WTC11 (cell line): ENCODE results near the gene TMEM259. TPM values are rescaled to one million over a fixed set of nuclear protein-coding genes. Genes with fewer than 3 reads are reported as not detected.
A peak's percentile ranks its signal among the peaks of the same experiment; 100 is the strongest.

ENCODE experiments used
- ATAC-seq: fragments of 200-7000 bp; cut with Tn5 transposase; 2 replicates; pipeline ENCODE4 v1.10.0; 2021; ENCODE audit warnings: mild to moderate bottlenecking, moderate library complexity
- CTCF ChIA-PET: fragments of 300-600 bp; sonication (Branson Sonifier 250); formaldehyde crosslinking; loops from one replicate; lab custom pipeline; 2021; ENCODE audit warnings: antibody characterized with exemption; lab: Charles Lee
- POLR2A ChIA-PET: fragments of 350-600 bp; sonication (Branson Sonifier 250); formaldehyde crosslinking; loops from one replicate; lab custom pipeline; 2021; ENCODE audit warnings: antibody characterized with exemption; lab: Charles Lee
- DNase-seq: peaks from one replicate; pipeline ENCODE4 v3.0.0; 2021; ENCODE audit warnings: low spot score
- H3K27ac Mint-ChIP-seq: 2 replicates; pipeline ENCODE4 v1.8.0; 2021; ENCODE audit warnings: mixed read lengths
- H3K27me3 Mint-ChIP-seq: 2 replicates; pipeline ENCODE4 v1.8.0; 2021; ENCODE audit warnings: low read depth, mild to moderate bottlenecking, moderate library complexity, mixed read lengths
- H3K36me3 Mint-ChIP-seq: 2 replicates; pipeline ENCODE4 v1.8.0; 2021; ENCODE audit warnings: mixed read lengths
- H3K4me1 Mint-ChIP-seq: 2 replicates; pipeline ENCODE4 v1.8.0; 2022; ENCODE audit warnings: mixed read lengths
- H3K4me3 Mint-ChIP-seq: 2 replicates; pipeline ENCODE4 v1.8.0; 2021; ENCODE audit warnings: mild to moderate bottlenecking, moderate library complexity, mixed read lengths
- H3K9me3 Mint-ChIP-seq: 2 replicates; pipeline ENCODE4 v1.8.0; 2021; ENCODE audit warnings: mixed read lengths
- ATF1 ChIP-seq: sonication (generic); formaldehyde crosslinking; IDR thresholded peaks from 2 replicates; pipeline ENCODE4 v1.8.1; 2023; ENCODE audit warnings: mild to moderate bottlenecking, moderate library complexity, missing genetic modification reagents
- CBFB ChIP-seq: sonication (generic); formaldehyde crosslinking; IDR thresholded peaks from 2 replicates; pipeline ENCODE4 v1.8.1; 2022; ENCODE audit warnings: mild to moderate bottlenecking, low read depth, missing genetic modification reagents
- MAX ChIP-seq: sonication (generic); formaldehyde crosslinking; IDR thresholded peaks from 2 replicates; pipeline ENCODE4 v1.8.0; 2022; ENCODE audit warnings: mild to moderate bottlenecking, missing genetic modification reagents
- RELA ChIP-seq: sonication (generic); formaldehyde crosslinking; IDR thresholded peaks from 2 replicates; pipeline ENCODE4 v1.8.1; 2022; ENCODE audit warnings: missing genetic modification reagents, mild to moderate bottlenecking, borderline replicate concordance
- SOX15 ChIP-seq: fragments of 250-450 bp; sonication (Bioruptor Pico); IDR thresholded peaks from 2 replicates; pipeline ENCODE4 v1.9.0; 2021; ENCODE audit warnings: mild to moderate bottlenecking
- ZNF121 ChIP-seq: sonication (generic); formaldehyde crosslinking; IDR thresholded peaks from 2 replicates; pipeline ENCODE4 v1.8.0; 2023; ENCODE audit warnings: missing genetic modification reagents
- ZNF138 ChIP-seq: sonication (generic); formaldehyde crosslinking; conservative IDR thresholded peaks from 2 replicates; pipeline ENCODE4 v1.8.1; 2022; ENCODE audit warnings: mild to moderate bottlenecking, moderate library complexity, missing genetic modification reagents
- ZNF281 ChIP-seq: sonication (generic); formaldehyde crosslinking; IDR thresholded peaks from 2 replicates; pipeline ENCODE4 v1.8.0; 2023; ENCODE audit warnings: mild to moderate bottlenecking, missing genetic modification reagents
- ZNF416 ChIP-seq: fragments of 250-450 bp; sonication (Bioruptor Pico); IDR thresholded peaks from 2 replicates; pipeline ENCODE4 v1.9.0; 2021; ENCODE audit warnings: mild to moderate bottlenecking, inconsistent platforms
- ZNF532 ChIP-seq: fragments of 250-450 bp; sonication (Bioruptor Pico); IDR thresholded peaks from 2 replicates; pipeline ENCODE4 v1.9.0; 2021; ENCODE audit warnings: mild to moderate bottlenecking, borderline replicate concordance
- total RNA-seq: library from RNA; stranded (reverse); gene quantifications from 3 replicates; pipeline ENCODE4 v1.2.3, GENCODE V29; 2021
- TF ChIP-seq, protein P1 (sequence below): sonication (generic); formaldehyde crosslinking; conservative IDR thresholded peaks from 2 replicates; pipeline ENCODE4 v1.8.1; 2023; ENCODE audit warnings: mild to moderate bottlenecking, low read depth, missing genetic modification reagents, moderate library complexity
- TF ChIP-seq, protein P2 (sequence below): sonication (generic); formaldehyde crosslinking; IDR thresholded peaks from 2 replicates; pipeline ENCODE4 v1.8.1; 2023; ENCODE audit warnings: mild to moderate bottlenecking, moderate library complexity, missing genetic modification reagents
- TF ChIP-seq, protein P3 (sequence below): sonication (generic); formaldehyde crosslinking; IDR thresholded peaks from 2 replicates; pipeline ENCODE4 v1.8.1; 2023; ENCODE audit warnings: mild to moderate bottlenecking, missing genetic modification reagents, borderline replicate concordance

Gene TMEM259
- total RNA-seq, 1 experiment from 2014 or later = 202 TPM

GRCh38 chr19:1020868-1021425 is at the start of gene TMEM259 (continued):
- TF ChIP-seq, protein P1, sequence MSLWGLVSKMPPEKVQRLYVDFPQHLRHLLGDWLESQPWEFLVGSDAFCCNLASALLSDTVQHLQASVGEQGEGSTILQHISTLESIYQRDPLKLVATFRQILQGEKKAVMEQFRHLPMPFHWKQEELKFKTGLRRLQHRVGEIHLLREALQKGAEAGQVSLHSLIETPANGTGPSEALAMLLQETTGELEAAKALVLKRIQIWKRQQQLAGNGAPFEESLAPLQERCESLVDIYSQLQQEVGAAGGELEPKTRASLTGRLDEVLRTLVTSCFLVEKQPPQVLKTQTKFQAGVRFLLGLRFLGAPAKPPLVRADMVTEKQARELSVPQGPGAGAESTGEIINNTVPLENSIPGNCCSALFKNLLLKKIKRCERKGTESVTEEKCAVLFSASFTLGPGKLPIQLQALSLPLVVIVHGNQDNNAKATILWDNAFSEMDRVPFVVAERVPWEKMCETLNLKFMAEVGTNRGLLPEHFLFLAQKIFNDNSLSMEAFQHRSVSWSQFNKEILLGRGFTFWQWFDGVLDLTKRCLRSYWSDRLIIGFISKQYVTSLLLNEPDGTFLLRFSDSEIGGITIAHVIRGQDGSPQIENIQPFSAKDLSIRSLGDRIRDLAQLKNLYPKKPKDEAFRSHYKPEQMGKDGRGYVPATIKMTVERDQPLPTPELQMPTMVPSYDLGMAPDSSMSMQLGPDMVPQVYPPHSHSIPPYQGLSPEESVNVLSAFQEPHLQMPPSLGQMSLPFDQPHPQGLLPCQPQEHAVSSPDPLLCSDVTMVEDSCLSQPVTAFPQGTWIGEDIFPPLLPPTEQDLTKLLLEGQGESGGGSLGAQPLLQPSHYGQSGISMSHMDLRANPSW (CRISPR knock-in tag) = no peak
- no peak for TF ChIP-seq SOX15 (CRISPR knock-in tag)
- TF ChIP-seq MAX = no peak; the same call in 1 of the 2 replicates
- no peak for TF ChIP-seq ZNF281 (CRISPR knock-in tag)
- TF ChIP-seq ZNF138 (CRISPR knock-in tag) = no peak
- 0 out of 2 replicates have a peak, but pooled peaks have one; percentile 46 for TF ChIP-seq ZNF416 (CRISPR knock-in tag)
- TF ChIP-seq, protein P2, sequence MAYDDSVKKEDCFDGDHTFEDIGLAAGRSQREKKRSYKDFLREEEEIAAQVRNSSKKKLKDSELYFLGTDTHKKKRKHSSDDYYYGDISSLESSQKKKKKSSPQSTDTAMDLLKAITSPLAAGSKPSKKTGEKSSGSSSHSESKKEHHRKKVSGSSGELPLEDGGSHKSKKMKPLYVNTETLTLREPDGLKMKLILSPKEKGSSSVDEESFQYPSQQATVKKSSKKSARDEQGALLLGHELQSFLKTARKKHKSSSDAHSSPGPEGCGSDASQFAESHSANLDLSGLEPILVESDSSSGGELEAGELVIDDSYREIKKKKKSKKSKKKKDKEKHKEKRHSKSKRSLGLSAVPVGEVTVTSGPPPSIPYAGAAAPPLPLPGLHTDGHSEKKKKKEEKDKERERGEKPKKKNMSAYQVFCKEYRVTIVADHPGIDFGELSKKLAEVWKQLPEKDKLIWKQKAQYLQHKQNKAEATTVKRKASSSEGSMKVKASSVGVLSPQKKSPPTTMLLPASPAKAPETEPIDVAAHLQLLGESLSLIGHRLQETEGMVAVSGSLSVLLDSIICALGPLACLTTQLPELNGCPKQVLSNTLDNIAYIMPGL (CRISPR knock-in tag) = peak; percentile 36; the same call in 1 of the 2 replicates
- TF ChIP-seq RELA (CRISPR knock-in tag) = 0 out of 2 replicates have a peak, but pooled peaks have one; percentile 18
- no peak for TF ChIP-seq ZNF532
- TF ChIP-seq ZNF121 = no peak
- TF ChIP-seq ATF1 (CRISPR knock-in tag) = no peak
- peak; percentile 67; the same call in 1 of the 2 replicates for TF ChIP-seq CBFB (CRISPR knock-in tag)
- TF ChIP-seq, all 79 proteins: peak for 16

DNA sequence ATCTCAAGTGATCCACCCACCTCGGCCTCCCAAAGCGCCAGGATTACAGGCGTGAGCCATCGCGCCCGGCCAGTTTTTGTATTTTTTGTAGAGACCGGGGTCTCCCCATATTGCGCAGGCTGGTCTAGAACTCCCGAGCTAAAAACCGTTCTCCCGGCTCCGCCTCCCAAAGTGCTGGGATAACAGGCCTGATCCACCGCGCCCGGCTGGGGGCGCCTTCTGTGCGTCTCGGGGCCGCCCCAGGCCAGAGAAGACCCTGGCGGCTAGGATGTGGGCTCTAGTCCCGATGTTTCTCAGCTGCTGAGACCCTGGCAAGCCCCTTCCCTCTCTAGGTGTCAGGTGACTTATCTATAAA is 49.6 kb upstream of the TMEM259 start:
- H3K27ac Mint-ChIP-seq = no peak overlapping the region
- ChIA-PET POLR2A (interaction anchor here (0.6 to 2.4 kb wide), 11 partner anchors 8 to 711 kb away, joined by 3 to 22 read pairs (median 4); partner anchors contain the start of gene ABCA7), CTCF (interaction anchor here (0.6 to 2.6 kb wide), 20 partner anchors 8 to 1892 kb away, joined by 3 to 45 read pairs (median 6); partner anchors contain the start of genes ABCA7, CNN2 and GPX4)
- H3K4me3 Mint-ChIP-seq = peak overlapping the region; percentile 52
- peak; percentile 77 for DNase-seq
- H3K4me1 Mint-ChIP-seq = peaks cover 11% of the 10 kb centered on the region
- peaks cover 2% of the 10 kb centered on the region for H3K36me3 Mint-ChIP-seq
- no peaks in the 10 kb centered on the region for H3K9me3 Mint-ChIP-seq
- peak; percentile 49 for ATAC-seq
- TF ChIP-seq, protein P3, sequence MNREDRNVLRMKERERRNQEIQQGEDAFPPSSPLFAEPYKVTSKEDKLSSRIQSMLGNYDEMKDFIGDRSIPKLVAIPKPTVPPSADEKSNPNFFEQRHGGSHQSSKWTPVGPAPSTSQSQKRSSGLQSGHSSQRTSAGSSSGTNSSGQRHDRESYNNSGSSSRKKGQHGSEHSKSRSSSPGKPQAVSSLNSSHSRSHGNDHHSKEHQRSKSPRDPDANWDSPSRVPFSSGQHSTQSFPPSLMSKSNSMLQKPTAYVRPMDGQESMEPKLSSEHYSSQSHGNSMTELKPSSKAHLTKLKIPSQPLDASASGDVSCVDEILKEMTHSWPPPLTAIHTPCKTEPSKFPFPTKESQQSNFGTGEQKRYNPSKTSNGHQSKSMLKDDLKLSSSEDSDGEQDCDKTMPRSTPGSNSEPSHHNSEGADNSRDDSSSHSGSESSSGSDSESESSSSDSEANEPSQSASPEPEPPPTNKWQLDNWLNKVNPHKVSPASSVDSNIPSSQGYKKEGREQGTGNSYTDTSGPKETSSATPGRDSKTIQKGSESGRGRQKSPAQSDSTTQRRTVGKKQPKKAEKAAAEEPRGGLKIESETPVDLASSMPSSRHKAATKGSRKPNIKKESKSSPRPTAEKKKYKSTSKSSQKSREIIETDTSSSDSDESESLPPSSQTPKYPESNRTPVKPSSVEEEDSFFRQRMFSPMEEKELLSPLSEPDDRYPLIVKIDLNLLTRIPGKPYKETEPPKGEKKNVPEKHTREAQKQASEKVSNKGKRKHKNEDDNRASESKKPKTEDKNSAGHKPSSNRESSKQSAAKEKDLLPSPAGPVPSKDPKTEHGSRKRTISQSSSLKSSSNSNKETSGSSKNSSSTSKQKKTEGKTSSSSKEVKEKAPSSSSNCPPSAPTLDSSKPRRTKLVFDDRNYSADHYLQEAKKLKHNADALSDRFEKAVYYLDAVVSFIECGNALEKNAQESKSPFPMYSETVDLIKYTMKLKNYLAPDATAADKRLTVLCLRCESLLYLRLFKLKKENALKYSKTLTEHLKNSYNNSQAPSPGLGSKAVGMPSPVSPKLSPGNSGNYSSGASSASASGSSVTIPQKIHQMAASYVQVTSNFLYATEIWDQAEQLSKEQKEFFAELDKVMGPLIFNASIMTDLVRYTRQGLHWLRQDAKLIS (CRISPR knock-in tag) = no peak
- peaks cover 29% of the 10 kb centered on the region for H3K27me3 Mint-ChIP-seq
